HG02763 (cell line): ENCODE data around the gene TIMM50.

ENCODE experiments used
- ATAC-seq: cut with Tn5 transposase; IDR thresholded peaks from one replicate; pipeline ENCODE4 v1.9.1; 2021; ENCODE audit warnings: mild to moderate bottlenecking, moderate library complexity; ENCODE audit not compliant: unreplicated experiment

TIMM50 gene

GRCh38 chr19:39498798-39499642 lies 18.4 kb downstream of the TIMM50 start, which contains the start of gene DLL3:
Gene DLL3 (plus strand): TSS chr19:39498947. CDS start chr19:39498975, 28 bp downstream.
- ATAC-seq = no peak

GRCh38 chr19:39499932-39500331 lies 19.3 kb downstream of the TIMM50 start:
- ATAC-seq = no peak

GRCh38 chr19:39500543-39500942 lies 19.9 kb downstream of the TIMM50 start:
- no peak for ATAC-seq

- ATAC-seq = no peak
These were observed 20.7 kb downstream of the TIMM50 start for GRCh38 chr19:39501340-39501739.

- no peak for ATAC-seq
These were observed 22.2 kb downstream of the TIMM50 start for GRCh38 chr19:39502640-39503417.

- ATAC-seq = no peak
These were observed 25.9 kb downstream of the TIMM50 start for GRCh38 chr19:39506598-39506943.

- ATAC-seq = no peak
These were observed 26.5 kb downstream of the TIMM50 start for GRCh38 chr19:39506944-39507714.

GRCh38 chr19:39507715-39508364 lies 27.2 kb downstream of the TIMM50 start:
- no peak for ATAC-seq

- ATAC-seq = no peak
These were observed 28.0 kb downstream of the TIMM50 start for GRCh38 chr19:39508629-39509028.

- no peak for ATAC-seq
These were observed 28.6 kb downstream of the TIMM50 start for GRCh38 chr19:39509233-39509632.

- ATAC-seq = no peak
These were observed 32.4 kb downstream of the TIMM50 start for GRCh38 chr19:39512988-39513387.

GRCh38 chr19:39514840-39515550 lies 34.4 kb downstream of the TIMM50 start, which contains the start of gene SELENOV:
Gene SELENOV (plus strand): TSS chr19:39515139. CDS start chr19:39515213, 74 bp downstream.
- no peak for ATAC-seq

GRCh38 chr19:39515551-39516191 lies 35.0 kb downstream of the TIMM50 start:
- ATAC-seq = no peak

GRCh38 chr19:39516270-39516669 lies 35.6 kb downstream of the TIMM50 start:
- no peak for ATAC-seq

GRCh38 chr19:39517432-39517831 lies 36.8 kb downstream of the TIMM50 start:
- no peak for ATAC-seq

GRCh38 chr19:39518458-39518857 lies 37.8 kb downstream of the TIMM50 start:
- no peak for ATAC-seq

- no peak for ATAC-seq
These were observed 38.3 kb downstream of the TIMM50 start for GRCh38 chr19:39518975-39519374.

GRCh38 chr19:39520541-39521484 lies 40.2 kb downstream of the TIMM50 start:
- no peak for ATAC-seq
